Esophagus squamous epithelium (tissue), 5 donors: ENCODE measurements around the gene SLC9A1. TPM values are rescaled to one million over a fixed set of nuclear protein-coding genes. Genes with fewer than 3 reads are reported as not detected.

Experiments used
- DNase-seq: peaks from one replicate; lab custom pipeline; 2025; lab: John Stamatoyannopoulos, UW
- H3K27ac ChIP-seq, 4 donors: fragments of 200-600 bp; sonication (generic); one replicate each; pipeline ENCODE4 v1.5.1; 2016 to 2019; ENCODE audit warnings: mild to moderate bottlenecking in 1 of 4
- H3K27me3 ChIP-seq, 4 donors: fragments of 200-600 bp; sonication (generic); 1 replicate in 3 of 4; 2 replicates in 1 of 4; pipeline versions ENCODE4 v1.5.1 to v1.6.0; 2017 to 2021; ENCODE audit warnings: antibody characterized with exemption in 1 of 4
- H3K36me3 ChIP-seq, 3 donors: fragments of 200-600 bp; sonication (generic); one replicate each; pipeline ENCODE4 v1.5.1; 2016 to 2019
- H3K4me1 ChIP-seq, 3 donors: fragments of 200-600 bp; sonication (generic); one replicate each; pipeline ENCODE4 v1.5.1; 2017 to 2019
- H3K4me3 ChIP-seq, 4 donors: fragments of 200-600 bp; sonication (generic); 1 replicate in 3 of 4; 2 replicates in 1 of 4; pipeline ENCODE4 v1.5.1; 2016 to 2019; ENCODE audit warnings: mild to moderate bottlenecking in 2 of 4, moderate library complexity in 1 of 4
- H3K9me3 ChIP-seq, 3 donors: fragments of 200-600 bp; sonication (generic); one replicate each; pipeline ENCODE4 v1.5.1; 2016 to 2019
- POLR2A ChIP-seq, 4 donors: fragments of 450-650 bp; IDR thresholded peaks; one replicate each; pipeline ENCODE4 v1.6.1; 2017; ENCODE audit warnings: antibody characterized with exemption in 4 of 4, mild to moderate bottlenecking in 4 of 4, moderate library complexity in 3 of 4
- WGBS, 2 donors: methylation state at CpG; one replicate each; pipeline ENCODE4 v1.1.5; 2018; 5-methylcytosine and 5-hydroxymethylcytosine counted together
- intact Hi-C: fragments of 100-400 bp; cut with DNase I; formaldehyde crosslinking; loops from one replicate; pipeline ENCODE4 v1.15.0; 2022
- total RNA-seq, 4 donors: library from RNA; depleted of rRNA; stranded (reverse); fragments of >200 nt; gene quantifications; one replicate each; pipeline ENCODE4 v1.1.0, GENCODE V29; 2016
- TF ChIP-seq, protein P1 (sequence below), 6 experiments: fragments of 450-650 bp in 4 of 6; fragments of 200-600 bp in 2 of 6; sonication (generic) in 2 of 6; IDR thresholded peaks; one replicate each; pipeline ENCODE4 v1.5.1; 2016 to 2019; ENCODE audit warnings: antibody characterized with exemption in 6 of 6, mild to moderate bottlenecking in 4 of 6, moderate library complexity in 4 of 6
- donor health status: DM: yes; HTN: yes; CAD: no.

The SLC9A1 gene
- total RNA-seq, 4 donors from 2014 or later = 11.4 to 18.8 (median 16.6) TPM

DNA sequence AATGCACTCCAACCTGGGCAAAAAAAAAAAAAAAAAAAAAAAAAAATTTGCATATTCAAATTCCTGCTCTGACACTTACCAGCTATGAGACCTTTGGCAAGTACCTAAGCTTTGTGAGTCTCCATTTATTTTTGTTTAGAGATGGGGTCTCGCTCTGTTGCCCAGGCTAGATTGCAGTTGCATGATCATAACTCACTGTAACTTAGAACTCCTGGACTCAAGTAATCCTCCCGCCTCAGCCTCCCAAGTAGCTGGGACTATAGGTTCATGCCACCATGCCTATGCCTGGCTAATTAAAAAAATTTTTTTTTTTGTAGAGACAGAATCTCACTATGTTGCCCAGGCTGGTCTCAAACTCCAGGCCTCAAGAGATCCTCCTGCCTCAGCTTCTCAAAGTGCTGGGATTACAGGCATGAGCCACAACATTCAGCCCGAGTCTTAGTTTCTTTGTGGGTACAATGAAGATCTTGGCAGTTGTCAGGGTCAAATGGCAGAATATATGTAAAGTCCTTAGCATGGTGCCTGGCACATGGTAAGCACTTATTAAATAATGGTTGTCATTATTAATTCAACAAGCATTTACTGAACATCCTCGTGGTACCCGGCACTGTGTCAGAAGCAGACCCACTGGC, 88.8 kb downstream of the SLC9A1 start:
- Histone ChIP-seq H3K36me3 (no peaks in the 10 kb centered on the region), H3K4me1 (peaks cover 5 to 24% (median 6%) of the 10 kb centered on the region in 3 donors), H3K27ac (no peak overlapping the region), H3K9me3 (no peaks in the 10 kb centered on the region), H3K4me3 (no peak overlapping the region), H3K27me3 (peaks cover 0 to 6% (median 0%) of the 10 kb centered on the region in 4 donors)
- intact Hi-C loops = no loop called here
- no peak for DNase-seq
- TF ChIP-seq, protein P1, sequence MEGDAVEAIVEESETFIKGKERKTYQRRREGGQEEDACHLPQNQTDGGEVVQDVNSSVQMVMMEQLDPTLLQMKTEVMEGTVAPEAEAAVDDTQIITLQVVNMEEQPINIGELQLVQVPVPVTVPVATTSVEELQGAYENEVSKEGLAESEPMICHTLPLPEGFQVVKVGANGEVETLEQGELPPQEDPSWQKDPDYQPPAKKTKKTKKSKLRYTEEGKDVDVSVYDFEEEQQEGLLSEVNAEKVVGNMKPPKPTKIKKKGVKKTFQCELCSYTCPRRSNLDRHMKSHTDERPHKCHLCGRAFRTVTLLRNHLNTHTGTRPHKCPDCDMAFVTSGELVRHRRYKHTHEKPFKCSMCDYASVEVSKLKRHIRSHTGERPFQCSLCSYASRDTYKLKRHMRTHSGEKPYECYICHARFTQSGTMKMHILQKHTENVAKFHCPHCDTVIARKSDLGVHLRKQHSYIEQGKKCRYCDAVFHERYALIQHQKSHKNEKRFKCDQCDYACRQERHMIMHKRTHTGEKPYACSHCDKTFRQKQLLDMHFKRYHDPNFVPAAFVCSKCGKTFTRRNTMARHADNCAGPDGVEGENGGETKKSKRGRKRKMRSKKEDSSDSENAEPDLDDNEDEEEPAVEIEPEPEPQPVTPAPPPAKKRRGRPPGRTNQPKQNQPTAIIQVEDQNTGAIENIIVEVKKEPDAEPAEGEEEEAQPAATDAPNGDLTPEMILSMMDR (IDR thresholded peaks at IDR 0.05) = no peak
- no peak for TF ChIP-seq POLR2A (IDR thresholded peaks at IDR 0.05)
- WGBS, 2 donors = 84 to 86% methylated on average over 5 of the region's 5 CpGs

DNA sequence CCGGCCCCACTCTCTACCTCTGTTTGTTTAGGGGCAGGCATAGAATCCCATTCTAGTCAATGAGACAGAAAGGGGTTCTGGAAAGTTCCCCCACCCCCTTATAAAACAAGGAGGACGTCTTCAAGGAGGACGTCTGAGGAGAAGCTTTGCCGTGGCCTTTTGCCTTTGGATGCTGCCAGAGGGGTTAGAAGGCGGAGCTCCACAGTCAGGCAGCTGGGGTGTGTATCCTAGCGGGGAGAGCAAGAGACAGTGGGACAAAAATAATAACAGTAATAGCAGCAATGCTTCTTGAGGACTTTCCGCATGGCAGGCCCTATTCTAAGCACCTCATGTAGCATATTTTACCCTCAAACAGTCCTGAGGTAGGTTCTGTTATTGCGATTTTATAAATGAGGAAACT, 94.0 kb downstream of the SLC9A1 start:
- 78 to 81% methylated on average over 7 to 8 of the region's 8 CpGs for WGBS, 2 donors
- no peak for DNase-seq
- no peak overlapping the region for H3K4me3 ChIP-seq
- H3K4me1 ChIP-seq = peaks cover 0 to 28% (median 0%) of the 10 kb centered on the region in 3 donors
- no peaks in the 10 kb centered on the region for H3K9me3 ChIP-seq
- H3K27ac ChIP-seq = no peak overlapping the region
- TF ChIP-seq, protein P1 (IDR thresholded peaks at IDR 0.05) = no peak
- TF ChIP-seq POLR2A (IDR thresholded peaks at IDR 0.05) = no peak
- no peaks in the 10 kb centered on the region for H3K36me3 ChIP-seq
- intact Hi-C loops = no loop called here
- H3K27me3 ChIP-seq = no peaks in the 10 kb centered on the region

DNA sequence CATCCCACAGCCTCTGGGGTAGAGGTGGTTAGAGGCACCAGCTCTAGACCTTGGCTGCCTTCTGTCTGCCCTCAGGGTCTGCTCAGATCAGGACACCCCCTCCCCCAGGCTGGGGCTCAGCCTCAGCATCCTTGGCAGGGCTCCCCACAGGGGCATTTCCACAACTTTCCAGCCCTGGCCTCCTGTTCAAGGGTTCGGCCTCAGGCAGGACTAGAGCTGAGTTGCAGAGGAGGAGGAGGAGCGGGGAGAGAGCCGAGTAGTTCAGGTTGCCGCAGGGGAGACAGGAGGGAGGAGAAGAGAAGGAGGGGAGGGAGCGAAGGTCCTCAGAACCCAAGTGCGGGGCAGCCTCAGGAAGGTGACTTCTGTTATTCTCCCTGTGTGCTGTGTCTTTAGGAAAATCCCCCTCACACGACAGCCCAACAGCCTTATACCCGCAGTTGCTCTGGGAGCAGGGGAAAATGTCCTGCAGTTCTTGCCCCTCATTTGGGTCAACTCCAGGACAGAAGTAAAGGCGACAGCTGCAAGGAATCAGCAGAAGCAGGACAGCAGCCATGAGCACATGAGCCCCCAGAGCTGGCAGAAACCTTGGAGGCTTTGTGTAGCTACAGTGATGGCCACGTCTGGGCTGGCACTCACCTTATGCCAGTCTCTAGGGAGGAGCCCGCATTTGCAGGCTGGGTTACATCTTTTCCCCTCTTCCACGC, 95.8 kb downstream of the SLC9A1 start:
- Histone ChIP-seq H3K27me3 (no peaks in the 10 kb centered on the region), H3K4me1 (peaks cover 0 to 28% (median 0%) of the 10 kb centered on the region in 3 donors), H3K27ac (no peak overlapping the region), H3K36me3 (no peaks in the 10 kb centered on the region), H3K4me3 (no peak overlapping the region), H3K9me3 (no peaks in the 10 kb centered on the region)
- TF ChIP-seq, protein P1 (IDR thresholded peaks at IDR 0.05) = no peak
- TF ChIP-seq POLR2A (IDR thresholded peaks at IDR 0.05) = no peak
- 70 to 74% methylated on average over 6 to 8 of the region's 12 CpGs for WGBS, 2 donors
- intact Hi-C loops = no loop called here
- no peak for DNase-seq

DNA sequence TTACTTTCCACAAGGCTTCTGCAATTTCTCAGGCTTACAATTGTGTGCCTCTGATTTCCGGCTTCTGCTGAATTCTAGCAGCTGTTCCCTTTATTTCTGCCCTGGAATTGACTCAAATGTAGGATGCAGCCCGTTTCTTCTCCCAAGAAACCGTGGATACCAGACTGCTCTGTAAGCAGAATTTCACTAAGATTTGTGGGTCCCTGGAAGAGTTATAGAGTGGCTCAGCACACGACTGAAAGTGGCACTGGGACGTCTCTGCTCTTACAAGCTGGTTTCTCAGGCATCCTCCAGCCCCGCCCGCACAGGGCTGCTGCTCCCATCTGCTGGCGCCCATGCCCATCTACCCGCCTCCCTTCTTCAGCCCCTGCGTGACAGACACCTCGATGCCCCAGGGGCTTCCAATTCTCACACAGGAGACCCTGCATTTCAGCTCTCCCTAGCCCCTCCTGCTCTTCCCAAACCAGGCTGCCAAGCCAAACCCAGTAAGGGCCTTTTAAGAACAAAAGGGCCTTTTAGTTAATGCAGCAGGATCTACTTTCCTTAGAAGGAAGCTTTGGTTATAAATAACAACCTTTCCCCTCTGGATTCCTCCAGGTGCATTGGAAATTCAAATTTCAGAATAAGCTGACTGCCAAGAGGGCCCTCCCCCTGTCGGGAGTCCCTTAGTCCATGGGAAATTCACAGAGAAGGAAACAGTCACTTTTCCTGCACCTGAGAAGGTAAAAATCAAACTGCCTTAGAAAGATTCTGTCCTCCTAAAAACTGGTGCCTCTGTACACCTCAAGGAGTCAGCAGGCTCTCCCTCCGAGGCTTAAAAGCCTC, 96.9 kb downstream of the SLC9A1 start:
- Histone ChIP-seq H3K4me3 (no peak overlapping the region), H3K27ac (no peak overlapping the region), H3K9me3 (no peaks in the 10 kb centered on the region), H3K27me3 (no peaks in the 10 kb centered on the region), H3K36me3 (no peaks in the 10 kb centered on the region), H3K4me1 (peaks cover 0 to 28% (median 0%) of the 10 kb centered on the region in 3 donors)
- no peak for DNase-seq
- WGBS, 2 donors = 36 to 53% methylated on average over 5 to 11 of the region's 13 CpGs
- intact Hi-C loops = no loop called here
- no peak for TF ChIP-seq POLR2A (IDR thresholded peaks at IDR 0.05)
- TF ChIP-seq, protein P1 (IDR thresholded peaks at IDR 0.05) = no peak
